ENCODE data around the gene ADAMTS3. TPM values are rescaled to one million over a fixed set of nuclear protein-coding genes. Genes with fewer than 3 reads are reported as not detected.

The ADAMTS3 gene
- total RNA-seq: 0.89 and 1.2 TPM in 2 replicates
- long read RNA-seq: 0 reads

DNA sequence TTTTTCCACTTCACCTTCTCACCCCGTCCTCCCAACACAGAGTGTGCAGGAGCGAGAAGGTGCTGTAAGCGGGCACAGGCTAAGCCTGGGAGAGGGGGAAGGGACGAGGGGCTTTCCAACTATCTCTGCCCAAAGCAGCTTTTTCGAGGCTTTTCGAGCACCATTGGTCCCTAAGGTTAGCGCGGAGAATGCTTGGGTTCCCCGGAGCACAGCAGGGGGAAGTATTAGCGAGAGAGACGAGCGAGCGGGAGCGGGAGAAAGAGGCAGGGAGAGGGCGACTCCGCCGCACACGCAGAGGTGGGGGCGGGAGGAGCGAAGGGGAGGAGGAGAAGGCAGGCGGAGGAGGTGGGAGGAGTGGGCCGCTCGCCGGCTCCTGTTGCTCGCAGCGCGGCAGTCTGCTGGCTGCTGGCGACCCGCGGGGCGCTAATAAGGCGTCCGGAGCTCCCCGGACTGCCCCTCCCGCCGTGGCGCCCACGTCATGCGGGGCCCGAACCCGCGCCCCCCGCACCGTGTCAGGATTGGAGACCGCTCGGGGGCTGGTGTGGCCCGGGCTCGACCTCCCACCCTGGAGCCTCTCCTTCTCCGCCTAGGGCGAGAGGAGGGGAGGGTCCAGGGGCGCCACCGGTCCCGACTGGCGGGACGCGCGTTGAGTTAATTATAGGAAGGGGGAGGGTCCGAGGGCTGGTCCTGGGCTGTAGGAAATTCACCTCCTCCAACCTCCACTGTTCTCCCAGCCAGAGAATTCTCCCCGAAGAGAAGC lies at the start of gene ADAMTS3:
TSS of gene ADAMTS3 (minus strand) at position 263 of the 760 bp plus-strand sequence. CDS start 459 bp downstream, outside the sequence.
- peaks cover 14% of the 10 kb centered on the region for H3K4me1 Mint-ChIP-seq (ENCODE audit: low read depth)
- peaks cover 16% of the 10 kb centered on the region for H3K27me3 Mint-ChIP-seq
- peak within 1 kb of the TSS; percentile 94 for H3K27ac Mint-ChIP-seq
- TF ChIP-seq, protein P1, sequence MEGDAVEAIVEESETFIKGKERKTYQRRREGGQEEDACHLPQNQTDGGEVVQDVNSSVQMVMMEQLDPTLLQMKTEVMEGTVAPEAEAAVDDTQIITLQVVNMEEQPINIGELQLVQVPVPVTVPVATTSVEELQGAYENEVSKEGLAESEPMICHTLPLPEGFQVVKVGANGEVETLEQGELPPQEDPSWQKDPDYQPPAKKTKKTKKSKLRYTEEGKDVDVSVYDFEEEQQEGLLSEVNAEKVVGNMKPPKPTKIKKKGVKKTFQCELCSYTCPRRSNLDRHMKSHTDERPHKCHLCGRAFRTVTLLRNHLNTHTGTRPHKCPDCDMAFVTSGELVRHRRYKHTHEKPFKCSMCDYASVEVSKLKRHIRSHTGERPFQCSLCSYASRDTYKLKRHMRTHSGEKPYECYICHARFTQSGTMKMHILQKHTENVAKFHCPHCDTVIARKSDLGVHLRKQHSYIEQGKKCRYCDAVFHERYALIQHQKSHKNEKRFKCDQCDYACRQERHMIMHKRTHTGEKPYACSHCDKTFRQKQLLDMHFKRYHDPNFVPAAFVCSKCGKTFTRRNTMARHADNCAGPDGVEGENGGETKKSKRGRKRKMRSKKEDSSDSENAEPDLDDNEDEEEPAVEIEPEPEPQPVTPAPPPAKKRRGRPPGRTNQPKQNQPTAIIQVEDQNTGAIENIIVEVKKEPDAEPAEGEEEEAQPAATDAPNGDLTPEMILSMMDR (IDR thresholded peaks at IDR 0.05; ENCODE audit: unreplicated experiment): no peak
- no peaks in the 10 kb centered on the region for H3K9me3 Mint-ChIP-seq (ENCODE audit: low read depth)
- peak within 1 kb of the TSS; percentile 93 for H3K4me3 Mint-ChIP-seq (ENCODE audit: low read depth)
- DNase-seq (ENCODE audit: low spot score, unreplicated experiment): peak; percentile 53
- H3K36me3 Mint-ChIP-seq (ENCODE audit: insufficient read depth): no peaks in the 10 kb centered on the region

DNA sequence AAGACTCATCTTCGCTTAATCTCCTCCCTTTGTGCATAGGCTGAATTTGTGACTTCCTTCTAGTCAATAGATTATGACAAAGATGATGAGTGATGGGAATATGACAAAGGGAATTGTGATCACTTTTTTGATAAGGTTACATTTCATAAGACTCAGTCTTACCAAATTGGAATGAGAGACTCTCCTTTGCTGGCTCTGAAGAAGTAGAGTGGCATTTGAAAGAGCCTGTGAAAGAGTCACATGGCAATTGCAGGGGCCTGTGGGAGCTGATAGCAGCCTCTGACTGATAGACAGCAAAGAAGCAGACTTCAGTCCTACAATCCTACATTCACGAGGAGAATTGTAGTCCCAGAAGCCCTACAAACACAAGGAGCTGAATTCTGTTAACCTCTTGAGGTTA lies 44.9 kb upstream of the ADAMTS3 start:
- H3K9me3 Mint-ChIP-seq (ENCODE audit: low read depth): no peaks in the 10 kb centered on the region
- no peaks in the 10 kb centered on the region for H3K27me3 Mint-ChIP-seq
- no peak overlapping the region for H3K27ac Mint-ChIP-seq
- DNase-seq (ENCODE audit: low spot score, unreplicated experiment): no peak
- no peak overlapping the region for H3K4me3 Mint-ChIP-seq (ENCODE audit: low read depth)
- H3K4me1 Mint-ChIP-seq (ENCODE audit: low read depth): no peaks in the 10 kb centered on the region
- TF ChIP-seq, protein P1 (IDR thresholded peaks at IDR 0.05; ENCODE audit: unreplicated experiment): no peak
- H3K36me3 Mint-ChIP-seq (ENCODE audit: insufficient read depth): no peaks in the 10 kb centered on the region

DNA sequence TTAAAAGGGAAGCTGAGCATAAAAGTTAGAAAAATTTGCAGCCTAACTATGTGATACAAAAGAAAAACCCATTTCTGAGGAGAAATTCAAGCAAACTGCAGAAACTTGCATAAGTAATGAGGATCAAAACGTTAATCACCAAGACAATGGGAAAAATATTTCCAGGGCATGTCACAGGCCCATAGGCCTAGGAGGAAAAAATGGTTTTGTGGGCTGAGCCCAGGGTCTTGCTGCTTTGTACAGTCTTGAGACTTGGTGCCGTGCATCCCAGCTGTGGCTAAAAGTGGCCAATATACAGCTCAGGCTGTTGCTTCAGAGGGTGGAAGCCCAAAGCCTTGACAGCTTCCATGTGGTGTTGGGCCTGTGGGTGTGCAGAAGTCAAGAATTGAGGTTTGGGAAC lies 37.7 kb upstream of the ADAMTS3 start:
- Mint-ChIP-seq H3K27me3 (no peaks in the 10 kb centered on the region), H3K9me3 (ENCODE audit: low read depth) (peaks cover 19% of the 10 kb centered on the region), H3K4me3 (ENCODE audit: low read depth) (no peak overlapping the region), H3K36me3 (ENCODE audit: insufficient read depth) (peaks cover 2% of the 10 kb centered on the region), H3K4me1 (ENCODE audit: low read depth) (no peaks in the 10 kb centered on the region), H3K27ac (no peak overlapping the region)
- no peak for DNase-seq (ENCODE audit: low spot score, unreplicated experiment)
- TF ChIP-seq, protein P1 (IDR thresholded peaks at IDR 0.05; ENCODE audit: unreplicated experiment): no peak

DNA sequence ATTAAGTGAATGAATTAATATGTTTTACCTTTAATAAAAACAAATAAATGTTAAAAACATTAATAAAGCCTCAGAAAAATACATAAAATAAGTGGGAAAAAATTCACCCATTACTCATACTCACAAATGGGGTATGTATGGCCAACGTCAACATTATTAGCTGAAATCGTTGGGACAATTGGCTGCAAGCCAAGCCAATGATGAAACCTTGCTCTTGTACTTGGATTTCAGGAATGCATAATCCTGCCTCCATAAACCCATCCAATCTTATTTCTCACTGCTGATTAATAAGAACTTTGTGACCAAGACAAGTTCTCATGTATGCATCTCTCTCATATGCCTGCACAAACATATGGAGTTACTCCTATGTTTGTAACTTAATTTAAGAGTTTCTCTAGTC lies 35.3 kb upstream of the ADAMTS3 start:
- Mint-ChIP-seq H3K27me3 (no peaks in the 10 kb centered on the region), H3K4me3 (ENCODE audit: low read depth) (no peak overlapping the region), H3K27ac (no peak overlapping the region), H3K4me1 (ENCODE audit: low read depth) (no peaks in the 10 kb centered on the region), H3K9me3 (ENCODE audit: low read depth) (peaks cover 19% of the 10 kb centered on the region), H3K36me3 (ENCODE audit: insufficient read depth) (peaks cover 2% of the 10 kb centered on the region)
- no peak for DNase-seq (ENCODE audit: low spot score, unreplicated experiment)
- TF ChIP-seq, protein P1 (IDR thresholded peaks at IDR 0.05; ENCODE audit: unreplicated experiment): no peak

DNA sequence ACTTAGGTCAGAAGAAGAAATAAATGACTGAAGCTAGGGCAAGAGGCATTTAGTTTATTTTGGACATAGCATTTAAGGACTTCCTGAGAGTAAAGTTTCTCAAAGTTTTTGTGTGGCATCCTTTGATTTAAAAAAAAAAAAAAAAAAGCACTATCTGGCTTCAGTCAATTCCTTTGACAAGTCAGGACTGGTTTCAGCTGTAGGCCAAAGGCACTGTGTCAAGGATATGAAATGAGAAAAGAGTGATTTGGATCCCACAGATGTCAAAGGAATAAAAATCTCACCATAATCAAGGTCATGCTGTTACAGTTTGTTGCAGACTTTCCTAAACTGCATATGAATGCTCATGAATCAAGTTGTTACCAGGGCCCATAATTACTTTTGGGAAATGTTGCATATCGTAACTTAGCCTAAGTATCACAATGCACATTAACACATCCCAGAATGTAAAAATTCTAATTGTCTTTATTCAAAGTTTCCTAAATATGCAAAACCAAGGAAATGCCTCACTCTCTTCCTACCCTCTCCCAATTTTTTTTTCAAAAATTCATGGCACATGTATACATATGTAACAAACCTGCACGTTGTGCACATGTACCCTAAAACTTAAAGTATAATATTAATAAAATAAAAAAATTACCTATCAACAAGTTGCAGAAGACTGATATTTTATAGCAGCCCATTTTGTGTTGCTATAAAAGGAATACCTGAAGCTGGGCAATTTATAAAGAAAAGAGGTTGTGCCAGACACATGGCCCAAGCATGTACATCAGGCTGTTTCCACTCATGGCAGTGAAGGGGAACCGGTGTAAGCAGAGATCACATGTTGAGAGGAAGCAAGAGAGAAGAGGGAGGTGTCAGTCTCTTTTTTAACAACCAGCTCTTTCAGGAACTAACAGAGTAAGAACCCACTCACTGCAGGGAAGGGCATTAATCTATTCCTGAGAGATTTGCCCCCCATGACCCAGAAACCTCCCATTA lies 33.7 kb upstream of the ADAMTS3 start:
- TF ChIP-seq, protein P1 (IDR thresholded peaks at IDR 0.05; ENCODE audit: unreplicated experiment): no peak
- Mint-ChIP-seq H3K4me1 (ENCODE audit: low read depth) (no peaks in the 10 kb centered on the region), H3K9me3 (ENCODE audit: low read depth) (peaks cover 16% of the 10 kb centered on the region), H3K4me3 (ENCODE audit: low read depth) (no peak overlapping the region), H3K27ac (no peak overlapping the region), H3K27me3 (no peaks in the 10 kb centered on the region), H3K36me3 (ENCODE audit: insufficient read depth) (peaks cover 2% of the 10 kb centered on the region)
- no peak for DNase-seq (ENCODE audit: low spot score, unreplicated experiment)

Data from progenitor cell of endocrine pancreas (in vitro differentiated cells).